ENCODE data around the gene SNX21. TPM values are rescaled to one million over a fixed set of nuclear protein-coding genes. Genes with fewer than 3 reads are reported as not detected.

The SNX21 gene
- total RNA-seq, 4 donors from 2014 or later: 54.0 to 78.5 (median 63.5) TPM

GRCh38 chr20:45842169-45842812 lies 8.7 kb downstream of the SNX21 start:
- peaks cover 39 to 97% (median 81%) of the 10 kb centered on the region in 4 donors for H3K36me3 ChIP-seq
- DNase-seq (ENCODE audit: extremely low spot score): no peak
- intact Hi-C loops (cut with DNase I): no loop called here

DNA sequence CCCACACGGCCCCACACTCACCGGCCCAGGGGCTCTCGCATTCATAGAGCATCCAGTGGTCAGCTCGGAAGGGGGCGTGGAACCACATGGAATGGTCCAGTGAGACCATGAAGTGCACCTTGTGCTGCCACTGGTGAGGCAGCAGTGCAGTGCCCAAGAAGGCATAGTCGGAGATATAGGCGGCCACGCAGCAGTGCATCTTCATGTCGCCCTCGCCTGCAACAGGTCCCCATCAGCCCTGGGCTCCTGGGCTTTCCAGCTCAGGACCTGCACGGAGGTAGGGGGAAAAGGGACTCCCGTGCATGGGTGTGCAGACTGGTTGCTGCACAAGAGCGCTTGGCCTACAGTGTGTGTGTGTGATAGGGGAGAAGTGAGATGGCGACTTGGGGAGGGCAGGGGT lies 9.9 kb downstream of the SNX21 start:
- 95% methylated on average over 11 of the region's 14 CpGs for WGBS
- intact Hi-C loops (cut with DNase I): no loop called here
- H3K36me3 ChIP-seq: peaks cover 39 to 98% (median 87%) of the 10 kb centered on the region in 4 donors

More at GRCh38 chr20:45842169-45842812, 8.7 kb downstream of the SNX21 start:
- Histone ChIP-seq H3K4me3 (no peak overlapping the region), H3K27ac (replicated peaks in 1 of 4) (peak overlapping the region; percentile 50 to 70 (median 65)), H3K9me3 (no peaks in the 10 kb centered on the region), H3K27me3 (no peaks in the 10 kb centered on the region), H3K4me1 (peaks cover 18 to 57% (median 39%) of the 10 kb centered on the region in 4 donors)
- TF ChIP-seq POLR2AphosphoS5 (IDR thresholded peaks at IDR 0.05) (no peak), EP300 (IDR thresholded peaks at IDR 0.05) (no peak)
- TF ChIP-seq, protein P1, sequence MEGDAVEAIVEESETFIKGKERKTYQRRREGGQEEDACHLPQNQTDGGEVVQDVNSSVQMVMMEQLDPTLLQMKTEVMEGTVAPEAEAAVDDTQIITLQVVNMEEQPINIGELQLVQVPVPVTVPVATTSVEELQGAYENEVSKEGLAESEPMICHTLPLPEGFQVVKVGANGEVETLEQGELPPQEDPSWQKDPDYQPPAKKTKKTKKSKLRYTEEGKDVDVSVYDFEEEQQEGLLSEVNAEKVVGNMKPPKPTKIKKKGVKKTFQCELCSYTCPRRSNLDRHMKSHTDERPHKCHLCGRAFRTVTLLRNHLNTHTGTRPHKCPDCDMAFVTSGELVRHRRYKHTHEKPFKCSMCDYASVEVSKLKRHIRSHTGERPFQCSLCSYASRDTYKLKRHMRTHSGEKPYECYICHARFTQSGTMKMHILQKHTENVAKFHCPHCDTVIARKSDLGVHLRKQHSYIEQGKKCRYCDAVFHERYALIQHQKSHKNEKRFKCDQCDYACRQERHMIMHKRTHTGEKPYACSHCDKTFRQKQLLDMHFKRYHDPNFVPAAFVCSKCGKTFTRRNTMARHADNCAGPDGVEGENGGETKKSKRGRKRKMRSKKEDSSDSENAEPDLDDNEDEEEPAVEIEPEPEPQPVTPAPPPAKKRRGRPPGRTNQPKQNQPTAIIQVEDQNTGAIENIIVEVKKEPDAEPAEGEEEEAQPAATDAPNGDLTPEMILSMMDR (IDR thresholded peaks at IDR 0.05): no peak
- WGBS: 21% methylated on average over 3 of the region's 5 CpGs

DNA sequence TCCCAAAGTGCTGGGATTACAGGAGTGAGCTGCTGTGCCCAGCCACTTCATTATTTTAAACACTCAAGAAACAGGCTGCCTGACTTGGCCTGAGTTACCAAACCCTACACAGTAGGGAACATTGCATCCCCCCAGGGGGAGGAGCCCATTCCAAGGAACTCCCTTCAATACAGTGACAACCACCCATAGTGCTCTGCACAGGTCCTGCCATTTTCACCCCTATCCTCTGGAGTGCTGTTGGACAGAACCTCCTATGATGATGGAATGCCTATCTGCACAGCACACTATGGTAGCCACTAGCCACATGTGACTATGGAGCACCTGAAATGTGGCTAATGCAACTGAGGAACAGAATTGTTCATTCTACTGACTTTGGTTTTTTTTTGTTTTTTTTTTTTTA lies 11.9 kb downstream of the SNX21 start:
- peaks cover 18 to 48% (median 36%) of the 10 kb centered on the region in 4 donors for H3K4me1 ChIP-seq
- peak overlapping the region in 1 of 4 donors; percentile 3 for H3K27ac ChIP-seq (replicated peaks in 1 of 4)
- DNase-seq (ENCODE audit: extremely low spot score): no peak
- peaks cover 37 to 86% (median 79%) of the 10 kb centered on the region in 4 donors for H3K36me3 ChIP-seq
- intact Hi-C loops (cut with DNase I): no loop called here
- no peaks in the 10 kb centered on the region for H3K9me3 ChIP-seq
- no peaks in the 10 kb centered on the region for H3K27me3 ChIP-seq
- TF ChIP-seq POLR2AphosphoS5 (IDR thresholded peaks at IDR 0.05) (no peak), EP300 (IDR thresholded peaks at IDR 0.05) (no peak), POLR2A (IDR thresholded peaks at IDR 0.05; ENCODE audit: low read depth) (no peak)
- TF ChIP-seq, protein P1 (IDR thresholded peaks at IDR 0.05): no peak
- H3K4me3 ChIP-seq: no peak overlapping the region

More for the DNA sequence above, 9.9 kb downstream of the SNX21 start:
- H3K27ac ChIP-seq (replicated peaks in 1 of 4): peak overlapping the region; percentile 50 to 70 (median 65)
- no peak overlapping the region for H3K4me3 ChIP-seq
- TF ChIP-seq POLR2AphosphoS5 (IDR thresholded peaks at IDR 0.05) (no peak), EP300 (IDR thresholded peaks at IDR 0.05) (no peak), POLR2A (IDR thresholded peaks at IDR 0.05; ENCODE audit: low read depth) (no peak)
- TF ChIP-seq, protein P1 (IDR thresholded peaks at IDR 0.05): no peak
- no peaks in the 10 kb centered on the region for H3K9me3 ChIP-seq
- no peaks in the 10 kb centered on the region for H3K27me3 ChIP-seq
- DNase-seq (ENCODE audit: extremely low spot score): no peak
- H3K4me1 ChIP-seq: peaks cover 18 to 55% (median 37%) of the 10 kb centered on the region in 4 donors

DNA sequence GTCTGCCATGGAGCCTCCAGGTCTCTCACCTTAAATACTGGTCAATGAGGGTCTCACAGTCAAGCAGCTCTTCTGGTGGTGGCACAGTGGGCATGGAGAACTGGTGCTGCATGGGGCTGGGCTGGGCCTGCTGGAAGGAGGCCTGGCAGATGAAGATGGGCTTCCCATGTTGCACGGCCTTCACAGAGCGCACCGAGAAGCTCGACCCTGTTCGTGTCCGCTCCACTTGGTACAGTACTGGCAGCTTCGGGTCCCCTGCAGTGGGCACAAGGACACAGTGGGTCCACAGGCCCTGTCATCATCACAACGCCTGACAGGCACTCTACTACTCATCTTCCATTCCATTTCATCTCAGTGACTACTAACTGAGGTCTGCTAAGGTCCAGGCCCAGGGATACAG lies 14.8 kb downstream of the SNX21 start:
- 96% methylated on average over 7 of the region's 8 CpGs for WGBS
- Histone ChIP-seq H3K36me3 (peaks cover 30 to 83% (median 65%) of the 10 kb centered on the region in 4 donors), H3K27ac (replicated peaks in 1 of 4) (peak overlapping the region in 2 of 4 donors; percentile 5 to 10), H3K4me3 (no peak overlapping the region), H3K27me3 (no peaks in the 10 kb centered on the region), H3K4me1 (peaks cover 0 to 26% (median 7%) of the 10 kb centered on the region in 4 donors), H3K9me3 (no peaks in the 10 kb centered on the region)
- no peak for DNase-seq (ENCODE audit: extremely low spot score)
- TF ChIP-seq POLR2A (IDR thresholded peaks at IDR 0.05; ENCODE audit: low read depth) (no peak), POLR2AphosphoS5 (IDR thresholded peaks at IDR 0.05) (no peak), EP300 (IDR thresholded peaks at IDR 0.05) (no peak)
- TF ChIP-seq, protein P1 (IDR thresholded peaks at IDR 0.05): no peak
- intact Hi-C loops (cut with DNase I): no loop called here
